Measurements from ENCODE around the gene TAS1R3. TPM values are rescaled to one million over a fixed set of nuclear protein-coding genes. Genes with fewer than 3 reads are reported as not detected.

Gene TAS1R3
- total RNA-seq, 1 donor from 2014 or later: 0.30 TPM

GRCh38 chr1:1349256-1350012, 18.4 kb downstream of the TAS1R3 start, which contains the start of gene DVL1:
DVL1 (minus strand) TSS chr1:1349418; CDS start chr1:1349065, 353 bp downstream.
- peak; percentile 70 for DNase-seq (ENCODE audit: low spot score)

GRCh38 chr1:1351511-1352427, 20.7 kb downstream of the TAS1R3 start:
- peak; percentile 49 for DNase-seq (ENCODE audit: low spot score)
- no peak for ATAC-seq

More at GRCh38 chr1:1349256-1350012, 18.4 kb downstream of the TAS1R3 start, which contains the start of gene DVL1:
- peak; percentile 51 for ATAC-seq

GRCh38 chr1:1352786-1353388, 21.8 kb downstream of the TAS1R3 start:
- DNase-seq (ENCODE audit: low spot score): peak; percentile 45
- ATAC-seq: no peak

- no peak for ATAC-seq
- DNase-seq (ENCODE audit: low spot score): peak; percentile 45
Observed at GRCh38 chr1:1353389-1354151, 22.5 kb downstream of the TAS1R3 start.

- DNase-seq (ENCODE audit: low spot score) (peak; percentile 46), ATAC-seq (peak; percentile 2)
Observed at GRCh38 chr1:1354271-1355247, 23.5 kb downstream of the TAS1R3 start.

GRCh38 chr1:1355416-1355815, 24.3 kb downstream of the TAS1R3 start:
- DNase-seq (ENCODE audit: low spot score): peak; percentile 50
- peak; percentile 44 for ATAC-seq

- peak; percentile 40 for DNase-seq (ENCODE audit: low spot score)
- ATAC-seq: no peak
Observed at GRCh38 chr1:1356166-1356795, 25.2 kb downstream of the TAS1R3 start.

- ATAC-seq (no peak), DNase-seq (ENCODE audit: low spot score) (peak; percentile 45)
Observed at GRCh38 chr1:1356796-1357401, 25.8 kb downstream of the TAS1R3 start.

GRCh38 chr1:1357871-1358432, 26.9 kb downstream of the TAS1R3 start:
- no peak for ATAC-seq
- DNase-seq (ENCODE audit: low spot score): peak; percentile 35

GRCh38 chr1:1358433-1359271, 27.6 kb downstream of the TAS1R3 start, which contains the start of gene MXRA8:
MXRA8 (minus strand) TSS chr1:1358555; CDS start chr1:1358504, 51 bp downstream.
- peak; percentile 11 for ATAC-seq
- peak; percentile 45 for DNase-seq (ENCODE audit: low spot score)

- ATAC-seq: no peak
- DNase-seq (ENCODE audit: low spot score): no peak
Observed at GRCh38 chr1:1359308-1359663, 28.2 kb downstream of the TAS1R3 start.

- peak; percentile 40 for DNase-seq (ENCODE audit: low spot score)
- peak; percentile 6 for ATAC-seq
Observed at GRCh38 chr1:1359664-1360468, 28.8 kb downstream of the TAS1R3 start.

- DNase-seq (ENCODE audit: low spot score): peak; percentile 40
Observed at GRCh38 chr1:1360506-1361169, 29.6 kb downstream of the TAS1R3 start.

GRCh38 chr1:1361233-1361981, 30.3 kb downstream of the TAS1R3 start:
- DNase-seq (ENCODE audit: low spot score): peak; percentile 42

More at GRCh38 chr1:1360506-1361169, 29.6 kb downstream of the TAS1R3 start:
- ATAC-seq: no peak

GRCh38 chr1:1361982-1362423, 30.9 kb downstream of the TAS1R3 start:
- ATAC-seq (peak; percentile 13), DNase-seq (ENCODE audit: low spot score) (peak; percentile 41)

More at GRCh38 chr1:1361233-1361981, 30.3 kb downstream of the TAS1R3 start:
- no peak for ATAC-seq

Data from left lobe of liver (tissue), 2 donors.